IPS DF 6.9 (cell line): ENCODE measurements around the gene ATXN1L.
"Not testable (repeated sequence)": the region's sequence is repeated elsewhere in the genome, so short reads cannot be mapped to it uniquely, and the experiment has no call there.

Experiments
- DNase-seq: peaks from one replicate; pipeline ENCODE4 v3.0.0-alpha.2; 2013; ENCODE audit warnings: low read depth, low spot score
- H3K27ac ChIP-seq: one replicate; pipeline ENCODE4 v1.5.1; 2013; ENCODE audit warnings: low read length, control low read depth
- H3K27me3 ChIP-seq: 2 replicates; pipeline ENCODE4 v1.6.1; 2013; ENCODE audit warnings: mild to moderate bottlenecking, low read length; ENCODE audit not compliant: control insufficient read depth, insufficient read depth
- H3K36me3 ChIP-seq: 2 replicates; pipeline ENCODE4 v1.6.1; 2013; ENCODE audit warnings: low read length; ENCODE audit not compliant: control insufficient read depth, insufficient read depth
- H3K4me1 ChIP-seq: 2 replicates; pipeline ENCODE4 v1.6.1; 2013; ENCODE audit warnings: low read length; ENCODE audit not compliant: control insufficient read depth, insufficient read depth
- H3K4me3 ChIP-seq: 2 replicates; pipeline ENCODE4 v1.5.1; 2013; ENCODE audit warnings: mild to moderate bottlenecking, low read length
- H3K9me3 ChIP-seq: 2 replicates; pipeline ENCODE4 v1.6.1; 2013; ENCODE audit warnings: low read length, inconsistent platforms; ENCODE audit not compliant: control insufficient read depth, insufficient read depth
- WGBS: extraction: QIAGEN DNeasy Blood & Tissue Kit; methylation state at CpG from one replicate; pipeline ENCODE4 v1.1.7; 2013; ENCODE audit warnings: mixed read lengths, missing lambda C conversion rate; ENCODE audit not compliant: insufficient read length, insufficient coverage; 5-methylcytosine and 5-hydroxymethylcytosine counted together

Gene ATXN1L

DNA sequence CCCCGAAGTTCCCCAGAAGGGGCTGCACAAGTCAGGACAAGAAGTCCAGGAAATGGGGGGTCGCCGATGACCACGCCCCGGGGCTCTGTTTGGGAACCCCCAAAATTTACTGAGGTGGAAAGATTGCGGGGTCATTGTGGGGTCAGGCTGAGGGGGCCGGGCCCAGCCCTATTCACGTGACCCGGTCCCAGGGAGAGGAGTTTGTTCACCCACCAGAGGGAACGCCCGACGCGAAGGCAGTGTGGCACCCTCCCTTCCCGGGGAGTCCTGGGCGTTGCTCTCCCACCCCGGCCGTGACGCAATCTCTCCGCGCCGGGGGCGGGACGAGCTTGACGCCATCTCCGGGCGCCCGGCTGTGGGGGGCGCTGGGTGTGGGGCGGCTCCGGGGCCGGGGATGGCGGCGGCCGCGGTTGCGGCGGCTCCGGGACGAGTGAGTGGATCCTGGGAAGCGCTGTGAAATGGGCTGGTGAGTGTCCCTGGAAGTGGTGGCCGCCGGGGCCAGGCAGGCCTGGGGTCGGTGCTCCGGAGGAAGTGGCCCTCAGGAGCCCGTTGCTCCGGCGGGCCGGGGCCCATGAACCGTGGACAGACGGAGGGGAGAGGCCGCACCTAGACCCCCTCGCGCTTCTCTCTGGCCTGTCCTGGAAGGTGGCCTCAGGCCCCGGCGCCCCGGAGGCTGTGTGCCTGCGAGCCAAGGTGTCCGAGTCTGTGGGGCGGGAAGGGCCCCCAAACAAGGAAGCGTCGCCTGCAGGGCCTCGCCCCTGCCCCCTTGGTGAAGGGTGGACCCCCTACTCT lies at the start of gene ATXN1L:
Gene ATXN1L, plus strand, starts transcription at position 338 of the 792 bp plus-strand sequence. CDS start 3,765 bp downstream, outside the sequence.
- no CpG with 5 or more reads among the region's 62 CpGs for WGBS
- DNase-seq, result peak; percentile 48
- Histone ChIP-seq H3K9me3 (no peaks in the 10 kb centered on the region), H3K27ac (no peak within 1 kb of the TSS), H3K27me3 (no peaks in the 10 kb centered on the region), H3K36me3 (peaks cover 12% of the 10 kb centered on the region), H3K4me1 (no peaks in the 10 kb centered on the region), H3K4me3 (peak within 1 kb of the TSS; percentile 97)

GRCh38 chr16:71796501-71797097 lies 49.2 kb upstream of the ATXN1L start:
- WGBS, result no CpG with 5 or more reads among the region's 2 CpGs
- no peaks in the 10 kb centered on the region for H3K4me1 ChIP-seq
- H3K27ac ChIP-seq, result no peak overlapping the region
- no peaks in the 10 kb centered on the region for H3K9me3 ChIP-seq
- H3K36me3 ChIP-seq, result no peaks in the 10 kb centered on the region
- no peak for DNase-seq
- no peaks in the 10 kb centered on the region for H3K27me3 ChIP-seq
- H3K4me3 ChIP-seq, result no peak overlapping the region

DNA sequence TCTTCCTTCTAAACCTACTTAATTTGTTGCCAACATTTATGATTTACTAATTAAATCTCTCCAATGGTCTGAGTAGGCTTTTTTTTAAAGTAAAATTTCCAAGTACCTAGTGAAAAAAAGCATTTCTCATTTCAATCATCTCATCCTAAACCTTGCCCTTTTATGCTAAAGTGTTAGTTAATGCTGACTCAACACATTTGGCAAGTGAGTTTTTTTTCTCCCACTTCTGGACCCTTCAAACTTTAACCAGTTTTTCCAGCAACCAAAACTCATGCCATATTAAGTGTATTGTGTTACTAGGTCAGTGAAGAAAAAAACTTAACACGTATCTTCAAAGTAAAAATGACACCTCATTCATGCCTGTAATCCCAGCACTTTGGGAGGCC lies 42.5 kb upstream of the ATXN1L start:
- H3K4me3 ChIP-seq, result no peak overlapping the region

DNA sequence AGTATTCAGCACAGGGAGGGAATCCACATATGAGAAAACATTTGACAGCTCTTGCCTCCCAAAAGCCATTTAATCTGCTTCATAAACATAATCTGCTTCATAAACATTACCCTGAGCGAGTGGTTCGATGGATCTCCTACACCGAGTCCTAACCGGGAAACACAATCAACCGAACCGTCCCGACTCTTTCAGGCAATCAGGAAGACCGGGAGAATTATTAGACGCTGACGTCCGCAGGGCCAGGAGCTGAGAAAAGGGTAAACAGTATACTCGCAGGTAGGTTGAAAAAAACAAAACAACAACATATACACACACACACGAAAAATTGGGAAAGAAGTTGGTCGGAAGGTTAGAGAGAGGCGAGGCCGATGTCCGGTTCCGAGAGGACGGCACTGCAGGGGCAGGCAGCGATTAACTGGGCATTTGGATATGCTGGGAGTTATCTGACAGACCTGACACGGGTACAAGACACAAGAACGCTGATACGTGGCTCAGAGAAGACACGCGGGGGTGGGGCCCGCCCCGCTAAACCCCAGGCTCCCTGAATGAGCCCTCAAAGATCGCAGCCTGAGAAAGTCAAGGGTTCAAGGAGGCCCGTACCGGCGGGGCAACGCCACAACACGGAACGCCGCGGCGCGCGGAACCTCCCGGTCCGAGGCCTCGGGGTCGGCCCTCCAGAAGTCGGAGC lies 37.7 kb upstream of the ATXN1L start:
- no peak for DNase-seq
- Histone ChIP-seq H3K4me1 (no peaks in the 10 kb centered on the region), H3K27ac (no peak overlapping the region), H3K36me3 (0 out of 2 replicates have a peak, but pooled peaks cover 3% of the 10 kb centered on the region), H3K27me3 (no peaks in the 10 kb centered on the region), H3K9me3 (no peaks in the 10 kb centered on the region), H3K4me3 (peak overlapping the region; percentile 92)
- no CpG with 5 or more reads among the region's 44 CpGs for WGBS

More for the DNA sequence above, 42.5 kb upstream of the ATXN1L start:
- Histone ChIP-seq H3K9me3 (no peaks in the 10 kb centered on the region), H3K36me3 (0 out of 2 replicates have a peak, but pooled peaks cover 3% of the 10 kb centered on the region), H3K27ac (no peak overlapping the region), H3K4me1 (no peaks in the 10 kb centered on the region), H3K27me3 (no peaks in the 10 kb centered on the region)
- DNase-seq, result no peak
- no CpG with 5 or more reads among the region's 1 CpG for WGBS

GRCh38 chr16:71808593-71809459 lies 37.0 kb upstream of the ATXN1L start, which contains the start of gene AP1G1:
AP1G1 (minus strand) TSS chr16:71808834; CDS start chr16:71789479, 19,355 bp downstream.
- Histone ChIP-seq H3K9me3 (no peaks in the 10 kb centered on the region), H3K27me3 (no peaks in the 10 kb centered on the region), H3K4me3 (peak within 1 kb of the TSS; percentile 92), H3K27ac (no peak within 1 kb of the TSS), H3K4me1 (no peaks in the 10 kb centered on the region), H3K36me3 (no peaks in the 10 kb centered on the region)
- DNase-seq, result peak; percentile 86
- no CpG with 5 or more reads among the region's 54 CpGs for WGBS

DNA sequence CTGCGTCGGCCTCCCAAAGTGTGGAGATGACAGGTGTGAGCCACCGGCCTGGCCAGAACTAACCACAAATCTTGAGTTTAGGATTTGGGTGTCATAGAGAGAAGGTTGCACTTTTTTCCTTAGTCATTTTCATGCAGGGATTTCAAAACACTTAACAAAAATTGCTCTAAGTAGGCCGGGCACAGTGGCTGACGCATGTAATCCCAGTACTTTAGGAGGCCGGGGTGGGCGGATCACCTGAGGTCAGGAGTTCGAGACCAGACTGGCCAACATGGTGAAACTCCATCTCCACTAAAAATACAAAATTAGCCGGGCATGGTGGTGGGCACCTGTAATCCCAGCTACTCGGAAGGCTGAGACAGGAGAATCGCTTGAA lies 35.6 kb upstream of the ATXN1L start:
- H3K4me1 ChIP-seq, H3K9me3 ChIP-seq, H3K27me3 ChIP-seq, DNase-seq, H3K4me3 ChIP-seq, H3K36me3 ChIP-seq, H3K27ac ChIP-seq: not testable (repeated sequence)
- WGBS, result no CpG with 5 or more reads among the region's 11 CpGs

- H3K27ac ChIP-seq, result no peak overlapping the region
- no peak for DNase-seq
- no peaks in the 10 kb centered on the region for H3K36me3 ChIP-seq
- H3K4me1 ChIP-seq, result no peaks in the 10 kb centered on the region
- H3K4me3 ChIP-seq, result no peak overlapping the region
- no CpG with 5 or more reads among the region's 5 CpGs for WGBS
- H3K9me3 ChIP-seq, result no peaks in the 10 kb centered on the region
- no peaks in the 10 kb centered on the region for H3K27me3 ChIP-seq
Observed at GRCh38 chr16:71811261-71811803, 34.4 kb upstream of the ATXN1L start.

GRCh38 chr16:71817155-71817500 lies 28.6 kb upstream of the ATXN1L start:
- no CpG with 5 or more reads among the region's 10 CpGs for WGBS
- H3K4me3 ChIP-seq, H3K36me3 ChIP-seq, H3K4me1 ChIP-seq, H3K27me3 ChIP-seq, H3K27ac ChIP-seq, DNase-seq, H3K9me3 ChIP-seq: not testable (repeated sequence)

DNA sequence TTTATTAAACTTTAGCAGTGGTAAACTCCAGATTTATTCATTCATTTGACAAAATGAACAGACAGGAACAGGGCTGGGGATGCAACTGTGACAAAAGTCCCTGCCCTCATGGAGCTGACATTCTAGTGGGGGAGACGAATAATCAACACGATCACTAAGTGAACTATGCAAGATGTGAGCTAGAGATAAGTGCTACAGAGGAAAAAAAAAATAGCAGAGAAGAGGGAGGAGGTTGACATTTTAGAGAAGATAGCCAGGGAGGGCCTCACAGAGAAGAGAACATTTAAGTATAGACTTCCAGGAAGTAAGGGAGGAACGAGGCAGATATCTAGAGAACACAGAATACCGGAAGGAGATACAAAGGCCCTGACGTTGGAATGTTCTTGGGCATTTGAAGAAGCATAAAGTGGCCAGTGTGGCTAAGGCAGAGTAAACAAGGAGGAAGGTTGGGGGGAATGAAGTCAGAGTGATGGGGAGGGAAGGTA lies 19.2 kb upstream of the ATXN1L start:
- no CpG with 5 or more reads among the region's 5 CpGs for WGBS

More for the DNA sequence above, 19.2 kb upstream of the ATXN1L start:
- H3K4me1 ChIP-seq, result no peaks in the 10 kb centered on the region
- H3K27ac ChIP-seq, result no peak overlapping the region
- no peak overlapping the region for H3K4me3 ChIP-seq
- H3K9me3 ChIP-seq, result no peaks in the 10 kb centered on the region
- H3K36me3 ChIP-seq, result no peaks in the 10 kb centered on the region
- no peaks in the 10 kb centered on the region for H3K27me3 ChIP-seq
- DNase-seq, result no peak
